Lower leg skin (tissue), 4 donors: ENCODE measurements around the gene CMTM3. TPM values are rescaled to one million over a fixed set of nuclear protein-coding genes. Genes with fewer than 3 reads are reported as not detected.

Experiments used
- DNase-seq, 2 donors: peaks; one replicate each; pipeline ENCODE4 v3.0.0-alpha.2; 2019; ENCODE audit warnings: low spot score in 2 of 2
- H3K4me3 ChIP-seq: fragments of 200-600 bp; sonication (generic); 2 replicates; pipeline ENCODE4 v1.5.1; 2017; ENCODE audit warnings: mild to moderate bottlenecking, low read depth; ENCODE audit not compliant: poor library complexity, severe bottlenecking
- CTCF ChIP-seq, 3 donors: fragments of 450-650 bp; IDR thresholded peaks; one replicate each; pipeline ENCODE4 v1.5.1; 2016; ENCODE audit warnings: antibody characterized with exemption in 3 of 3, mild to moderate bottlenecking in 3 of 3, moderate library complexity in 2 of 3
- POLR2A ChIP-seq, 2 donors: fragments of 450-650 bp; IDR thresholded peaks; one replicate each; pipeline ENCODE4 v1.6.1; 2016 to 2017; ENCODE audit warnings: antibody characterized with exemption in 2 of 2, mild to moderate bottlenecking in 1 of 2, moderate library complexity in 1 of 2
- WGBS, 2 donors: methylation state at CpG; one replicate each; pipeline ENCODE4 v1.1.5; 2018; 5-methylcytosine and 5-hydroxymethylcytosine counted together
- intact Hi-C: fragments of 100-400 bp; cut with DNase I; formaldehyde crosslinking; loops from one replicate; pipeline ENCODE4 v1.15.0; 2023; ENCODE audit warnings: low total_unique reads
- total RNA-seq, 4 donors: library from RNA; depleted of rRNA; stranded (reverse); fragments of >200 nt; gene quantifications; one replicate each; pipeline ENCODE4 v1.1.0, GENCODE V29; 2016

CMTM3 gene
- total RNA-seq, 4 donors from 2014 or later: 7.9 to 15.9 (median 10.0) TPM

- intact Hi-C loops: no loop called here
- peak in 1 of 2 donors; percentile 57 for DNase-seq
- WGBS, 2 donors: 75 to 79% methylated on average over 5 of the region's 5 CpGs
- H3K4me3 ChIP-seq: no peak overlapping the region
- TF ChIP-seq POLR2A (IDR thresholded peaks at IDR 0.05) (no peak), CTCF (IDR thresholded peaks at IDR 0.05) (no peak)
These were observed 31.7 kb downstream of the CMTM3 start for GRCh38 chr16:66636199-66636598.

GRCh38 chr16:66637806-66638205 lies 33.3 kb downstream of the CMTM3 start:
- no peak for DNase-seq
- no peak overlapping the region for H3K4me3 ChIP-seq
- intact Hi-C loops: no loop called here
- WGBS, 2 donors: 93 to 94% methylated on average over 3 of the region's 3 CpGs
- TF ChIP-seq POLR2A (IDR thresholded peaks at IDR 0.05) (no peak), CTCF (IDR thresholded peaks at IDR 0.05) (no peak)

DNA sequence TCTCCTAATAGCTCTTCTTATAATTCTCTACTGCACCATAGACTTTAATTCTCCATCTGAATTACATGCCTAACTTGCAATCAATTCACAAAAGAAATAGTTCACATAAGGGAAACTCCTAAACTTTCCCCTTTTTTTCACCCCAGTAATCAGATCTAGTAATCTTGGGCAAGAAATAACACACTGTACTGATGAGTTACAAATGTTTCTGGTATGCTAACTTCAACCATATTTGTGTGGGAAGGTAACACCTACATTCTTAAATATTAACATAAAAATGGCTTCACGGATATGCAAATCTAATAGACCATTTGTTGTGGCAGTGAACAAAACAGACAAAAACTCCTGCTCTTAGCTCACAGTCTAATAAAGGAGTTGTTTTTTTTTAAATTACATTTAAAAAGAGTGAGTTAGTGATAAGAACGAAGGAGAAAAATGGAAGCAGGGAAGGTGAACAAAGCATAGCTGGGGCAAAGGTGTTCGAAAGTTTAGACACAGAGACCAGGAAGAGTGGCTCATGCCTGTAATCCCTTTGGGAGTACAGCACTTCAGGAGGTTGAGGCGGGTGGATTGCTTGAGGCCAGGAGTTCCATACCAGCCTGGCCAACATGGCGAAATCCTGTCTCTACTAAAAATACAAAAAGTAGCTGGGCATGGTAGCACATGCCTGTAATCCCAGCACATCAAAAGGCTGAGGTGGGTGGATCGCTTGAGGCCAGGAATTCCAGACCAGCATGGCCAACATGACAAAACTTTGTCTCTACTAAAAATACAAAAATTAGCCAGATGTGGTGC lies 34.8 kb downstream of the CMTM3 start:
- TF ChIP-seq POLR2A (IDR thresholded peaks at IDR 0.05) (no peak), CTCF (IDR thresholded peaks at IDR 0.05) (no peak)
- no peak overlapping the region for H3K4me3 ChIP-seq
- intact Hi-C loops: no loop called here
- 57 to 64% methylated on average over 6 of the region's 6 CpGs for WGBS, 2 donors
- DNase-seq: no peak

DNA sequence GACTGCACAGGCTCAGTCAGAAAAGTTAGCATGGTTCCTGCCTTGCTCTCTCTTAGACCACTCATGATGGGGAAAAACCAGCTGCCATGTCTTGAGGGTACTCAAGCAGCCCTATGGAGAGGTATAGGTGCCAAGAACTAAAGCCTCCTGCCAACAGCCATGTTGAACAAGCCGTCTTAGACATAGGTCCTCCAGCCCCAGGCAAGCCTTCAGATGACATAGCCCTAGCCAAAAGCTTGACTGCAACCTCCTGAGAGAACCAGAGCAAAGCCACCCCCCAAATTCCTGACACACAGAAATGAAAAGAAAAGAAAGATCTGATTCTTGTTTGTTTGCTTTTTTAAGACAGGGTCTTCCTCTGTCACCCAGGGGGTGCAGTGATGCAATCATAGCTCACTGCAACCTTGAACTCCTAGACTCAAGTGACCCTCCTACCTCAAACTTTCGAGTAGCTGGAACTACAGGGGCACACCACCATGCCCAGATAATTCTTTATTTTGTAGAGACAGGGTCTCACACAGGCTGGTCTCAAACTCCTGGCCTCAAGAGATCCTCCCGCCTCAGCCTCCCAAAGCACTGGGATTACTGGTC lies 36.3 kb downstream of the CMTM3 start:
- 85 to 88% methylated on average over 3 of the region's 3 CpGs for WGBS, 2 donors
- no peak for TF ChIP-seq POLR2A (IDR thresholded peaks at IDR 0.05)
- no peak for TF ChIP-seq CTCF (IDR thresholded peaks at IDR 0.05)
- intact Hi-C loops: no loop called here
- no peak overlapping the region for H3K4me3 ChIP-seq
- DNase-seq: no peak

- no peak for DNase-seq
- 95 to 96% methylated on average over 1 of the region's 1 CpG for WGBS, 2 donors
- no peak for TF ChIP-seq POLR2A (IDR thresholded peaks at IDR 0.05)
- TF ChIP-seq CTCF (IDR thresholded peaks at IDR 0.05): no peak
- intact Hi-C loops: no loop called here
- H3K4me3 ChIP-seq: no peak overlapping the region
These were observed 36.9 kb downstream of the CMTM3 start for GRCh38 chr16:66641387-66641786.
